Measurements from ENCODE around the gene ZNF780A.
"Not testable (repeated sequence)": the region's sequence is repeated elsewhere in the genome, so short reads cannot be mapped to it uniquely, and the experiment has no call there.

Gene ZNF780A

GRCh38 chr19:40084948-40085347, 5.8 kb downstream of the ZNF780A start:
- no peak for DNase-seq (ENCODE audit: low read depth)

- DNase-seq (ENCODE audit: low read depth): no peak
Observed at GRCh38 chr19:40081411-40081810, 9.3 kb downstream of the ZNF780A start.

- DNase-seq (ENCODE audit: low read depth): no peak
Observed at GRCh38 chr19:40080289-40080688, 10.5 kb downstream of the ZNF780A start.

- no peak for DNase-seq (ENCODE audit: low read depth)
Observed at GRCh38 chr19:40078377-40078776, 12.4 kb downstream of the ZNF780A start.

GRCh38 chr19:40070058-40070457, 20.7 kb downstream of the ZNF780A start:
- no peak for DNase-seq (ENCODE audit: low read depth)

- DNase-seq (ENCODE audit: low read depth): no peak
Observed at GRCh38 chr19:40059624-40060023, 31.1 kb downstream of the ZNF780A start.

- no peak for DNase-seq (ENCODE audit: low read depth)
Observed at GRCh38 chr19:40057166-40057565, 33.6 kb downstream of the ZNF780A start.

GRCh38 chr19:40056505-40056904, 34.2 kb downstream of the ZNF780A start:
- no peak for DNase-seq (ENCODE audit: low read depth)

GRCh38 chr19:40055832-40056504, 34.8 kb downstream of the ZNF780A start, which contains the start of gene ZNF780B:
ZNF780B (minus strand) TSS chr19:40056231; CDS start chr19:40050332, 5,899 bp downstream.
- peak; percentile 64 for DNase-seq (ENCODE audit: low read depth)

GRCh38 chr19:40055049-40055448, 35.7 kb downstream of the ZNF780A start:
- DNase-seq (ENCODE audit: low read depth): no peak

GRCh38 chr19:40054632-40055031, 36.1 kb downstream of the ZNF780A start:
- DNase-seq (ENCODE audit: low read depth): no peak

- no peak for DNase-seq (ENCODE audit: low read depth)
Observed at GRCh38 chr19:40053491-40053890, 37.3 kb downstream of the ZNF780A start.

- not testable (repeated sequence) for DNase-seq (ENCODE audit: low read depth)
Observed at GRCh38 chr19:40041718-40042117, 49.0 kb downstream of the ZNF780A start.

GRCh38 chr19:40038047-40038446, 52.7 kb downstream of the ZNF780A start:
- not testable (repeated sequence) for DNase-seq (ENCODE audit: low read depth)

- DNase-seq (ENCODE audit: low read depth): peak; percentile 36
Observed at GRCh38 chr19:40035996-40036395, 54.7 kb downstream of the ZNF780A start.

- DNase-seq (ENCODE audit: low read depth): peak; percentile 7
Observed at GRCh38 chr19:40033989-40034560, 56.7 kb downstream of the ZNF780A start.

- DNase-seq (ENCODE audit: low read depth): no peak
Observed at GRCh38 chr19:40026597-40026970, 64.2 kb downstream of the ZNF780A start.

- DNase-seq (ENCODE audit: low read depth): no peak
Observed at GRCh38 chr19:40025938-40026596, 64.7 kb downstream of the ZNF780A start.

- DNase-seq (ENCODE audit: low read depth): no peak
Observed at GRCh38 chr19:40023969-40024368, 66.8 kb downstream of the ZNF780A start.

All from ELR (cell line).